HepG2 (cell line): ENCODE data around the gene TNFSF9. TPM values are rescaled to one million over a fixed set of nuclear protein-coding genes. Genes with fewer than 3 reads are reported as not detected.
A peak's percentile ranks its signal among the peaks of the same experiment; 100 is the strongest.

Experiments
- FOXO1 ChIP-seq: sonication (generic); formaldehyde crosslinking; IDR thresholded peaks from 2 replicates; pipeline ENCODE4 v1.4.0; 2020; ENCODE audit warnings: missing genetic modification reagents
- HOXA3 ChIP-seq: sonication (generic); formaldehyde crosslinking; IDR thresholded peaks from 2 replicates; pipeline ENCODE4 v1.5.0; 2020; ENCODE audit warnings: missing genetic modification reagents
- NR2F2 ChIP-seq: IDR thresholded peaks from 2 replicates; pipeline ENCODE4 v1.6.1; 2012; ENCODE audit warnings: low read depth, inconsistent platforms, borderline replicate concordance
- PAWR ChIP-seq: sonication (generic); formaldehyde crosslinking; IDR thresholded peaks from 2 replicates; pipeline ENCODE4 v1.4.0; 2020; ENCODE audit warnings: missing genetic modification reagents, mild to moderate bottlenecking, borderline replicate concordance
- PAXIP1 ChIP-seq: sonication (generic); formaldehyde crosslinking; conservative IDR thresholded peaks from 2 replicates; pipeline ENCODE4 v1.4.0; 2020; ENCODE audit warnings: mild to moderate bottlenecking, missing genetic modification reagents, moderate library complexity
- POGK ChIP-seq: sonication (generic); formaldehyde crosslinking; conservative IDR thresholded peaks from 2 replicates; pipeline ENCODE4 v1.8.0; 2022; ENCODE audit warnings: mild to moderate bottlenecking, moderate library complexity, missing genetic modification reagents
- SRSF1 ChIP-seq: fragments of 200-400 bp; formaldehyde crosslinking; optimal IDR thresholded peaks from 2 replicates; pipeline ENCODE3; 2017; ENCODE audit warnings: mild to moderate bottlenecking, low read depth, low read length, moderate library complexity
- TSC22D2 ChIP-seq: sonication (generic); formaldehyde crosslinking; IDR thresholded peaks from 2 replicates; pipeline ENCODE4 v1.5.1; 2020; ENCODE audit warnings: missing genetic modification reagents, mild to moderate bottlenecking, borderline replicate concordance
- ZNF143 ChIP-seq: sonication (generic); formaldehyde crosslinking; IDR thresholded peaks from 2 replicates; pipeline ENCODE4 v1.4.0; 2020; ENCODE audit warnings: missing genetic modification reagents
- ZNF501 ChIP-seq: sonication (generic); formaldehyde crosslinking; IDR thresholded peaks from 2 replicates; pipeline ENCODE4 v1.5.1; 2020; ENCODE audit warnings: mild to moderate bottlenecking, moderate library complexity, missing genetic modification reagents
- ZNF761 ChIP-seq: sonication (generic); formaldehyde crosslinking; conservative IDR thresholded peaks from 2 replicates; pipeline ENCODE4 v1.4.0; 2020; ENCODE audit warnings: mild to moderate bottlenecking, missing genetic modification reagents
- ZSCAN5A ChIP-seq: sonication (generic); formaldehyde crosslinking; IDR thresholded peaks from 2 replicates; pipeline ENCODE4 v1.8.0; 2022; ENCODE audit warnings: mild to moderate bottlenecking, missing genetic modification reagents, borderline replicate concordance
- polyA plus RNA-seq, 8 experiments: library from polyadenylated mRNA; depleted of rRNA in 3 of 8; stranded (reverse) in 7 of 8; unstranded in 1 of 8; fragments of >200 nt; fragmentation: Illumina TruSeq in 4 of 8; extraction: Trizol in 4 of 8; gene quantifications; 2 replicates each; pipeline versions ENCODE4 v1.2.1 to v1.2.3, GENCODE V29; 2011 to 2016; ENCODE audit warnings: low read depth in 4 of 8, missing spikeins in 1 of 8, mixed read lengths in 1 of 8; ENCODE audit not compliant: insufficient read depth in 1 of 8
- total RNA-seq, 5 experiments: library from RNA; depleted of rRNA; stranded (reverse); fragments of >200 nt; fragmentation: Illumina TruSeq; extraction: Trizol; gene quantifications; 2 replicates each; pipeline ENCODE4 v1.2.3, GENCODE V29; 2016; ENCODE audit warnings: low read depth in 1 of 5
- TF ChIP-seq, protein P1 (sequence below): IDR thresholded peaks from 2 replicates; pipeline ENCODE4 v1.6.1; 2016; ENCODE audit warnings: low read depth, missing genetic modification reagents, missing compliant biosample characterization
- TF ChIP-seq, protein P2 (sequence below): conservative IDR thresholded peaks from 2 replicates; pipeline ENCODE4 v1.6.1; 2018; ENCODE audit warnings: missing genetic modification reagents

Gene TNFSF9
- total and polyA plus RNA-seq, 2 of the 13 experiments (the other 11 are each of a cell fraction or from before 2014, with no cell fraction given): 1.0 to 1.8 TPM

GRCh38 chr19:6509118-6509971, 21.5 kb upstream of the TNFSF9 start (continued):
- TF ChIP-seq, protein P1, sequence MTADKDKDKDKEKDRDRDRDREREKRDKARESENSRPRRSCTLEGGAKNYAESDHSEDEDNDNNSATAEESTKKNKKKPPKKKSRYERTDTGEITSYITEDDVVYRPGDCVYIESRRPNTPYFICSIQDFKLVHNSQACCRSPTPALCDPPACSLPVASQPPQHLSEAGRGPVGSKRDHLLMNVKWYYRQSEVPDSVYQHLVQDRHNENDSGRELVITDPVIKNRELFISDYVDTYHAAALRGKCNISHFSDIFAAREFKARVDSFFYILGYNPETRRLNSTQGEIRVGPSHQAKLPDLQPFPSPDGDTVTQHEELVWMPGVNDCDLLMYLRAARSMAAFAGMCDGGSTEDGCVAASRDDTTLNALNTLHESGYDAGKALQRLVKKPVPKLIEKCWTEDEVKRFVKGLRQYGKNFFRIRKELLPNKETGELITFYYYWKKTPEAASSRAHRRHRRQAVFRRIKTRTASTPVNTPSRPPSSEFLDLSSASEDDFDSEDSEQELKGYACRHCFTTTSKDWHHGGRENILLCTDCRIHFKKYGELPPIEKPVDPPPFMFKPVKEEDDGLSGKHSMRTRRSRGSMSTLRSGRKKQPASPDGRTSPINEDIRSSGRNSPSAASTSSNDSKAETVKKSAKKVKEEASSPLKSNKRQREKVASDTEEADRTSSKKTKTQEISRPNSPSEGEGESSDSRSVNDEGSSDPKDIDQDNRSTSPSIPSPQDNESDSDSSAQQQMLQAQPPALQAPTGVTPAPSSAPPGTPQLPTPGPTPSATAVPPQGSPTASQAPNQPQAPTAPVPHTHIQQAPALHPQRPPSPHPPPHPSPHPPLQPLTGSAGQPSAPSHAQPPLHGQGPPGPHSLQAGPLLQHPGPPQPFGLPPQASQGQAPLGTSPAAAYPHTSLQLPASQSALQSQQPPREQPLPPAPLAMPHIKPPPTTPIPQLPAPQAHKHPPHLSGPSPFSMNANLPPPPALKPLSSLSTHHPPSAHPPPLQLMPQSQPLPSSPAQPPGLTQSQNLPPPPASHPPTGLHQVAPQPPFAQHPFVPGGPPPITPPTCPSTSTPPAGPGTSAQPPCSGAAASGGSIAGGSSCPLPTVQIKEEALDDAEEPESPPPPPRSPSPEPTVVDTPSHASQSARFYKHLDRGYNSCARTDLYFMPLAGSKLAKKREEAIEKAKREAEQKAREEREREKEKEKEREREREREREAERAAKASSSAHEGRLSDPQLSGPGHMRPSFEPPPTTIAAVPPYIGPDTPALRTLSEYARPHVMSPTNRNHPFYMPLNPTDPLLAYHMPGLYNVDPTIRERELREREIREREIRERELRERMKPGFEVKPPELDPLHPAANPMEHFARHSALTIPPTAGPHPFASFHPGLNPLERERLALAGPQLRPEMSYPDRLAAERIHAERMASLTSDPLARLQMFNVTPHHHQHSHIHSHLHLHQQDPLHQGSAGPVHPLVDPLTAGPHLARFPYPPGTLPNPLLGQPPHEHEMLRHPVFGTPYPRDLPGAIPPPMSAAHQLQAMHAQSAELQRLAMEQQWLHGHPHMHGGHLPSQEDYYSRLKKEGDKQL (CRISPR knock-in tag): no peak
- TF ChIP-seq TSC22D2: no peak
- TF ChIP-seq ZSCAN5A (CRISPR knock-in tag): no peak
- no peak for TF ChIP-seq SRSF1
- TF ChIP-seq, protein P2, sequence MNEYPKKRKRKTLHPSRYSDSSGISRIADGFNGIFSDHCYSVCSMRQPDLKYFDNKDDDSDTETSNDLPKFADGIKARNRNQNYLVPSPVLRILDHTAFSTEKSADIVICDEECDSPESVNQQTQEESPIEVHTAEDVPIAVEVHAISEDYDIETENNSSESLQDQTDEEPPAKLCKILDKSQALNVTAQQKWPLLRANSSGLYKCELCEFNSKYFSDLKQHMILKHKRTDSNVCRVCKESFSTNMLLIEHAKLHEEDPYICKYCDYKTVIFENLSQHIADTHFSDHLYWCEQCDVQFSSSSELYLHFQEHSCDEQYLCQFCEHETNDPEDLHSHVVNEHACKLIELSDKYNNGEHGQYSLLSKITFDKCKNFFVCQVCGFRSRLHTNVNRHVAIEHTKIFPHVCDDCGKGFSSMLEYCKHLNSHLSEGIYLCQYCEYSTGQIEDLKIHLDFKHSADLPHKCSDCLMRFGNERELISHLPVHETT (CRISPR knock-in tag): 0 out of 2 replicates have a peak, but pooled peaks have one; percentile 47
- peak; percentile 49 for TF ChIP-seq PAXIP1 (CRISPR knock-in tag)
- TF ChIP-seq PAWR (CRISPR knock-in tag): no peak
- TF ChIP-seq ZNF761 (CRISPR knock-in tag): no peak
- 0 out of 2 replicates have a peak, but pooled peaks have one; percentile 38 for TF ChIP-seq ZNF501
- TF ChIP-seq NR2F2: peak; percentile 23; the same call in 1 of the 2 replicates
- TF ChIP-seq FOXO1: peak; percentile 64
- TF ChIP-seq HOXA3 (CRISPR knock-in tag): peak; percentile 40; the same call in 1 of the 2 replicates
- TF ChIP-seq POGK (CRISPR knock-in tag): no peak
- TF ChIP-seq ZNF143 (CRISPR knock-in tag): no peak
